ENCODE data around the gene BCCIP. TPM values are rescaled to one million over a fixed set of nuclear protein-coding genes. Genes with fewer than 3 reads are reported as not detected.

BCCIP gene
- polyA plus RNA-seq, 1 donor: 56.3 TPM

GRCh38 chr10:125840955-125841354 lies 17.6 kb downstream of the BCCIP start:
- peaks cover 74% of the 10 kb centered on the region for H3K36me3 ChIP-seq (ENCODE audit: control insufficient read depth, insufficient read depth, low read length)
- no peaks in the 10 kb centered on the region for H3K4me1 ChIP-seq (ENCODE audit: control insufficient read depth, insufficient read depth, low read length)
- H3K27me3 ChIP-seq (ENCODE audit: control insufficient read depth, insufficient read depth, low read length): no peaks in the 10 kb centered on the region
- H3K4me3 ChIP-seq (ENCODE audit: low read length): no peak overlapping the region
- no peak overlapping the region for H3K27ac ChIP-seq (ENCODE audit: low read length)
- no peaks in the 10 kb centered on the region for H3K9me3 ChIP-seq (ENCODE audit: control insufficient read depth, low read depth, low read length)
- no CpG with 5 or more reads among the region's 3 CpGs for WGBS (ENCODE audit: insufficient coverage, low lambda C conversion rate)
- no peak for DNase-seq

DNA sequence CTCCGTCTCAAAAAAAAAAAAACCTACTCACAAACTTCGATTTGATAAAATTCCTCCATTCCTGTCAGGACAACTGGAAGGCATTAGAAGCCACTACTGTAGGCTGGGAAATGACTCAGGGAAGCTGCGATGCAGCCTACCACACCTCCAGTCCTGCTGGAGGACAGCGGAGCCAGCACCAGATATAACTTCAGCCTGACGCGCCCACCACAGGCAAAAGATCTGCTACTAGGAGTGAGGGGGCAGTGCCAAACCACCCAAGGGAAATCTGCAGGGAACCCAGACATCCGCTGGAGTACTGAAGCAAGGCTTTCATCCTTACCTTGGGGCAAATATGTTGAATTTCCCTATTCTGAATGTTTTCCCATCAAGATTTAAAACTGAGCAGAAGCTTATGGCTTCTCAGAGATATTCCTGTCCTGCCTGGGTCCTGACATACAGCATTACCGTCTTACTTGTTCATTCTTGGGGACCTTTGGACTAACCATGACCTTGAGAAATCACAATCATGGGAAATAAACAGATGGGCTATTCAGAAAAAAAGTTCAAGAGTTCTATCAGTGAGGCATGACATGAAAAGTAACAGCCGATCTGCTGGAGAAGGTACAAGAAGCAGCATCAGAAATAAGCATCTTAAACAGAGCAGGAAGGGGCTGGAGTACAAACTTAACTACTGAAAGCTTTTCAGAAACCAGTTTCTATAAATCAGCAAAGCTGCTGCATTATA lies 20.4 kb downstream of the BCCIP start:
- 56% methylated on average over 2 of the region's 9 CpGs for WGBS (ENCODE audit: insufficient coverage, low lambda C conversion rate)
- Histone ChIP-seq H3K36me3 (ENCODE audit: control insufficient read depth, insufficient read depth, low read length) (peaks cover 68% of the 10 kb centered on the region), H3K4me1 (ENCODE audit: control insufficient read depth, insufficient read depth, low read length) (no peaks in the 10 kb centered on the region)

GRCh38 chr10:125844751-125845221 lies 21.4 kb downstream of the BCCIP start:
- H3K36me3 ChIP-seq (ENCODE audit: control insufficient read depth, insufficient read depth, low read length): peaks cover 65% of the 10 kb centered on the region
- no peak overlapping the region for H3K4me3 ChIP-seq (ENCODE audit: low read length)
- H3K4me1 ChIP-seq (ENCODE audit: control insufficient read depth, insufficient read depth, low read length): no peaks in the 10 kb centered on the region
- WGBS (ENCODE audit: insufficient coverage, low lambda C conversion rate): no CpG with 5 or more reads among the region's 7 CpGs
- H3K27me3 ChIP-seq (ENCODE audit: control insufficient read depth, insufficient read depth, low read length): no peaks in the 10 kb centered on the region
- DNase-seq: no peak
- H3K9me3 ChIP-seq (ENCODE audit: control insufficient read depth, low read depth, low read length): no peaks in the 10 kb centered on the region
- no peak overlapping the region for H3K27ac ChIP-seq (ENCODE audit: low read length)

More for the DNA sequence above, 20.4 kb downstream of the BCCIP start:
- no peak overlapping the region for H3K27ac ChIP-seq (ENCODE audit: low read length)
- DNase-seq: no peak
- no peaks in the 10 kb centered on the region for H3K27me3 ChIP-seq (ENCODE audit: control insufficient read depth, insufficient read depth, low read length)
- no peaks in the 10 kb centered on the region for H3K9me3 ChIP-seq (ENCODE audit: control insufficient read depth, low read depth, low read length)
- no peak overlapping the region for H3K4me3 ChIP-seq (ENCODE audit: low read length)

DNA sequence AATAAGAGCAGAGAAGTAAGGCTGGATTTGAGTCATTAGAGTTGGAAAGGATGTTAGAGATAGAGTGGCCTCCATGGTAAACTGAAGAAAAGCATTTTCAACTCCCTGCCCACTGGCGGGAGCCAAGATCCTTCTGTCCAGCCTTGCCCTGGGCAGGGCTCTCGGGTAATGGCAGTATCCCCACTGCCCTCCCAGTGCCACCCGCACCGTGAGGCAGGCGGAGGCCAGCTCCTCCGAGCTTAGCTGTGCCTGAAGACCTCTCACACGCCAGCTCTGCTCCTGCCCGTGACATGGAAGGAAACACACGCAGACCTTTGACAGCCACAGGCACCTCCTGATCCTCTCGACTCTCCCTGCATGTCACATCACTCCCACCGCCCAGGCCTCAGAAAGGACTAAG lies 22.3 kb downstream of the BCCIP start:
- no peak overlapping the region for H3K27ac ChIP-seq (ENCODE audit: low read length)

DNA sequence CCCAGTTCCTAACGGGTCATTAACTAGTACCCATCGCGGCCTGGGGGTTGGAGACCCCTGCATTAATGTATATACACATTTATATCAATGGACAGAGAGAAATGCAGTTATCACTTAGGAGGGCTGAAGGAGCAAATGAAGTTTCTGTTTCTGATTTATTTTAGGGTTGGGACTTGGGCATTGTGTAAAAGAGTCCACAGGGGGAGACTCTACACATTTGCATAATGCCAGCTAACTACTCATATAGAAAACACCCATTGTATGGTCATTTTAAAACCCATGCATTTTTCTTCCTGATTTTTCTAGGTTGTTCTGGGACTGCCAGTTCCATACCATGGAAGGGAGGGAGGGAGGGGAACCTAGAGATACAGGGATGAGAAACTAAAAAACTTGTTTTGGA lies 23.5 kb downstream of the BCCIP start:
- Histone ChIP-seq H3K9me3 (ENCODE audit: control insufficient read depth, low read depth, low read length) (no peaks in the 10 kb centered on the region), H3K36me3 (ENCODE audit: control insufficient read depth, insufficient read depth, low read length) (peaks cover 65% of the 10 kb centered on the region), H3K27me3 (ENCODE audit: control insufficient read depth, insufficient read depth, low read length) (no peaks in the 10 kb centered on the region), H3K4me3 (ENCODE audit: low read length) (no peak overlapping the region), H3K27ac (ENCODE audit: low read length) (no peak overlapping the region), H3K4me1 (ENCODE audit: control insufficient read depth, insufficient read depth, low read length) (no peaks in the 10 kb centered on the region)
- DNase-seq: no peak
- WGBS (ENCODE audit: insufficient coverage, low lambda C conversion rate): no CpG with 5 or more reads among the region's 3 CpGs

More for the DNA sequence above, 22.3 kb downstream of the BCCIP start:
- Histone ChIP-seq H3K4me1 (ENCODE audit: control insufficient read depth, insufficient read depth, low read length) (no peaks in the 10 kb centered on the region), H3K36me3 (ENCODE audit: control insufficient read depth, insufficient read depth, low read length) (peaks cover 65% of the 10 kb centered on the region), H3K4me3 (ENCODE audit: low read length) (no peak overlapping the region), H3K9me3 (ENCODE audit: control insufficient read depth, low read depth, low read length) (no peaks in the 10 kb centered on the region), H3K27me3 (ENCODE audit: control insufficient read depth, insufficient read depth, low read length) (no peaks in the 10 kb centered on the region)
- WGBS (ENCODE audit: insufficient coverage, low lambda C conversion rate): no CpG with 5 or more reads among the region's 11 CpGs
- no peak for DNase-seq

- DNase-seq: no peak
- WGBS (ENCODE audit: insufficient coverage, low lambda C conversion rate): 100% methylated on average over 1 of the region's 2 CpGs
- Histone ChIP-seq H3K27me3 (ENCODE audit: control insufficient read depth, insufficient read depth, low read length) (no peaks in the 10 kb centered on the region), H3K4me1 (ENCODE audit: control insufficient read depth, insufficient read depth, low read length) (no peaks in the 10 kb centered on the region), H3K27ac (ENCODE audit: low read length) (no peak overlapping the region), H3K9me3 (ENCODE audit: control insufficient read depth, low read depth, low read length) (no peaks in the 10 kb centered on the region), H3K4me3 (ENCODE audit: low read length) (no peak overlapping the region), H3K36me3 (ENCODE audit: control insufficient read depth, insufficient read depth, low read length) (peaks cover 68% of the 10 kb centered on the region)
These were observed 25.0 kb downstream of the BCCIP start for GRCh38 chr10:125848371-125848770.

GRCh38 chr10:125848857-125849256 lies 25.5 kb downstream of the BCCIP start:
- no peak overlapping the region for H3K27ac ChIP-seq (ENCODE audit: low read length)
- H3K36me3 ChIP-seq (ENCODE audit: control insufficient read depth, insufficient read depth, low read length): peaks cover 65% of the 10 kb centered on the region
- no peak overlapping the region for H3K4me3 ChIP-seq (ENCODE audit: low read length)
- H3K4me1 ChIP-seq (ENCODE audit: control insufficient read depth, insufficient read depth, low read length): no peaks in the 10 kb centered on the region
- H3K27me3 ChIP-seq (ENCODE audit: control insufficient read depth, insufficient read depth, low read length): no peaks in the 10 kb centered on the region
- 100% methylated on average over 1 of the region's 2 CpGs for WGBS (ENCODE audit: insufficient coverage, low lambda C conversion rate)
- DNase-seq: no peak
- H3K9me3 ChIP-seq (ENCODE audit: control insufficient read depth, low read depth, low read length): no peaks in the 10 kb centered on the region

DNA sequence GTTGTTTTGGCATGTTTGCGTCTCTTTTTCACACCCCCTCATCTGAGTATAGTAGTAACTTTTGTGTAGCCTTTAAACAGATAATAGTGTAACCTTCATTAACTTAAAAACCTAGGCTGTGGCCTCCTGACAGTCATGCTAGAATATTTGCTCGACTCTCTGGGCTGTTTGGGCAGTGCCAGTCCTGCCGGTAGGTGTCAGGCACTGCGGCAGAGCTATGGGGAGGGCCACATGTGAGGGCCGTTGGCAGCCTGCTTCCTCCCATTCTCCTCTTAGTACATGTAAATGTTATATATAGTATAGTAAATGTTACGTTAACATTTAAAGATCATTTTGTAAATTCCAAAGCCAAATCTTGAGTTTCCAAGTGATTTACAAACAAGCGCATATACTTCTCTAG lies 26.1 kb downstream of the BCCIP start:
- no peak overlapping the region for H3K27ac ChIP-seq (ENCODE audit: low read length)
- H3K4me1 ChIP-seq (ENCODE audit: control insufficient read depth, insufficient read depth, low read length): no peaks in the 10 kb centered on the region
- no peaks in the 10 kb centered on the region for H3K27me3 ChIP-seq (ENCODE audit: control insufficient read depth, insufficient read depth, low read length)
- H3K36me3 ChIP-seq (ENCODE audit: control insufficient read depth, insufficient read depth, low read length): peaks cover 67% of the 10 kb centered on the region
- 73% methylated on average over 2 of the region's 7 CpGs for WGBS (ENCODE audit: insufficient coverage, low lambda C conversion rate)
- H3K4me3 ChIP-seq (ENCODE audit: low read length): no peak overlapping the region
- no peaks in the 10 kb centered on the region for H3K9me3 ChIP-seq (ENCODE audit: control insufficient read depth, low read depth, low read length)
- DNase-seq: no peak

DNA sequence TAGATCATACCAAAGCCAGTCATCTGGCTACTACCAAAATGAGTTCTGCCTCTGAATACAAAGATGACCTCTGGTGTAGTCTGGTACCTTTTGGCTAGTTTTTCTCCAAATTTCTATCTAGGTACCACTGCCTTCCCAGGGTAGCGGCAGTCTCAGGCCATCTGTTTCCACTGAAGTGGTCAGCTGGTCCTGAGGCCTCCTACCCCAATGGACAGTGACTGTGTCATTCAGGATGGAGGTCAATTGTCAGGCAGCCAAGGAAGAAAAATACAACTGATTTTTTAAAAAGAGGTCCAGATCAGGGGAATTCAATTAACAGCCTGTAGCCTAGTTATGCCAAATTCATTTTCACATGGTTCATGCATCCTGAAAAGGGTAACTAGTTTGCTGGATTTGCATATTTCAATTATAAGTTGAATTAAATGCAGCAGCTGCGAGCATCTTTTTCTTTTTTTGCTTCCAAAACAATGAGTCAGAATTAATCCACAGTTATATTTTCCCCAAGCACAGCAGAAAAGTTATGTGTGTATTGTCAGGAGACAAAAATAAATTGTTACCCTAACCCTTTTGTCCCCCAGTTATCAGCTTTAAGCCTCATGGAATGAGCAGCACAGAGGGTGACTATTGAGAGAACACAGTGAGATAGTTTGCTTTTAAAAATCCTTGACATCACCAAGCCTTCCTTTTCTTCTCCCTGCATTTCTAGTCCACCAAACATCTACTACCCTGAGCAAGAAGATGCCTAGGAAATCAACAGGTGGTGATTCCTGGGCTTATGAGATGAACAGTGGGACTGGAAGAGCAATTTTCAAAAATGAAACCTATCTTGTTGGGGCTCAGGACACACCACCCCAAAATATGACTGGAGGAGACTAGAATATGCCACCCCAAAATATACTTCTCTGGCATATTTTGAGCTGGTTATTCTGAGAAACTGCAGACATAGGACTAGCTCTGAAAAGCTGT lies 27.7 kb downstream of the BCCIP start:
- 80% methylated on average over 1 of the region's 2 CpGs for WGBS (ENCODE audit: insufficient coverage, low lambda C conversion rate)
- no peak for DNase-seq
- no peaks in the 10 kb centered on the region for H3K4me1 ChIP-seq (ENCODE audit: control insufficient read depth, insufficient read depth, low read length)
- no peak overlapping the region for H3K27ac ChIP-seq (ENCODE audit: low read length)
- no peak overlapping the region for H3K4me3 ChIP-seq (ENCODE audit: low read length)
- H3K36me3 ChIP-seq (ENCODE audit: control insufficient read depth, insufficient read depth, low read length): peaks cover 63% of the 10 kb centered on the region
- no peaks in the 10 kb centered on the region for H3K9me3 ChIP-seq (ENCODE audit: control insufficient read depth, low read depth, low read length)
- H3K27me3 ChIP-seq (ENCODE audit: control insufficient read depth, insufficient read depth, low read length): no peaks in the 10 kb centered on the region

- Histone ChIP-seq H3K27me3 (ENCODE audit: control insufficient read depth, insufficient read depth, low read length) (no peaks in the 10 kb centered on the region), H3K4me3 (ENCODE audit: low read length) (no peak overlapping the region), H3K9me3 (ENCODE audit: control insufficient read depth, low read depth, low read length) (no peaks in the 10 kb centered on the region), H3K27ac (ENCODE audit: low read length) (no peak overlapping the region), H3K36me3 (ENCODE audit: control insufficient read depth, insufficient read depth, low read length) (peaks cover 57% of the 10 kb centered on the region), H3K4me1 (ENCODE audit: control insufficient read depth, insufficient read depth, low read length) (no peaks in the 10 kb centered on the region)
- WGBS (ENCODE audit: insufficient coverage, low lambda C conversion rate): 100% methylated on average over 2 of the region's 7 CpGs
- no peak for DNase-seq
These were observed 29.1 kb downstream of the BCCIP start for GRCh38 chr10:125852487-125852886.

Data from large intestine (tissue), 3 donors.